ENCODE measurements around the gene TANC1. TPM values are rescaled to one million over a fixed set of nuclear protein-coding genes. Genes with fewer than 3 reads are reported as not detected.

Gene TANC1
- total RNA-seq, 5 donors from 2014 or later (not counting 1 experiment from before 2014, with no cell fraction given): 0.26 to 0.61 (median 0.50) TPM

GRCh38 chr2:158995677-158996049 is 27.2 kb downstream of the TANC1 start:
- Histone ChIP-seq H3K4me1 (ENCODE audit: control insufficient read depth in 1 of 2, extremely low read depth in 1 of 2, insufficient read depth in 2 of 2, low read length in 2 of 2) (no peaks in the 10 kb centered on the region), H3K27ac (ENCODE audit: low read length) (no peak overlapping the region), H3K27me3 (replicated peaks in 1 of 2; ENCODE audit: control insufficient read depth in 2 of 2, extremely low read depth in 1 of 2, insufficient read depth in 2 of 2, low read length in 1 of 2) (no peaks in the 10 kb centered on the region), H3K4me3 (ENCODE audit: control insufficient read depth in 1 of 2, extremely low read depth in 1 of 2, low read length in 1 of 2) (no peak overlapping the region), H3K9me3 (no peaks in the 10 kb centered on the region), H3K36me3 (ENCODE audit: control insufficient read depth in 2 of 2, extremely low read depth in 1 of 2, insufficient read depth in 1 of 2, low read length in 1 of 2) (no peaks in the 10 kb centered on the region)
- POLR2A ChIA-PET: interaction anchor here in 1 of 2 donors (0.7 kb wide), 1 partner anchor 1402 kb away, joined by 3 read pairs; no protein-coding TSS in a partner anchor
- Mint-ChIP-seq H3K4me1 (peaks cover 2 to 5% (median 3%) of the 10 kb centered on the region in 3 donors), H3K27me3 (peaks cover 3% of the 10 kb centered on the region in 2 donors), H3K27ac (no peak overlapping the region), H3K4me3 (no peak overlapping the region), H3K9me3 (no peaks in the 10 kb centered on the region), H3K36me3 (no peaks in the 10 kb centered on the region)
- DNase-seq (no peak), ATAC-seq (replicated peaks in 1 of 4) (no peak)
- 80% methylated on average over 5 of the region's 5 CpGs for WGBS (ENCODE audit: insufficient coverage)
- CTCF ChIA-PET: no interaction called here

DNA sequence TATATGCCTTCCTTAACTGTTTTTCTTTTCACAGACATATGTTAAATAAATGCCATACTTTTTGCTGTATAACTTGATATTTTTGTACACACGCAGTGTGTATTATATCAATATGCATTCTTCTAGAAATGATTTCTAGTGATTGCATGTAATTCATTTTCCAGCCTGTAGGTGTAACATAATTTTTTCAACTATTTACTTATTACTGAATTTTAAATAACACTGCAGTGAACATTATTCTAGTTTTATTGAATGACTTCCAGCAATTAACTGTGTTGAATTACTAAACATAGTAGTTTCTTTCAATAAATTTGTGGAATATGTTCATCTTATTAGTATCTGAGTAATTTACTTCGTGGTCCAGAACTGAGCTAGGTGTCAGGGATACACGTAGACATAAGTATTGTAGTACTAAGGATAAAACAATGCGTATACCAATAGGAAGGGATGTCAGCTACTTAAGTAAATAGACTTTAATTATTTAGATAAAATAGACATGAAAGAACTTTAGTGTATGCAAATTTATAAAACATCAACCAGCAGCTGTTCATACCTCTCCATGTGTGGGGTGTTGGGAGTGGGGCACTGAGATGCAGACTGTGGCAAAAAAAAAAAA is 28.0 kb downstream of the TANC1 start:
- WGBS (ENCODE audit: insufficient coverage): no CpG with 5 or more reads among the region's 4 CpGs
- Mint-ChIP-seq H3K27ac (no peak overlapping the region), H3K36me3 (no peaks in the 10 kb centered on the region), H3K4me3 (no peak overlapping the region), H3K4me1 (peaks cover 2 to 5% (median 3%) of the 10 kb centered on the region in 3 donors), H3K27me3 (peaks cover 3% of the 10 kb centered on the region in 2 donors), H3K9me3 (no peaks in the 10 kb centered on the region)
- ChIA-PET POLR2A (no interaction called here), CTCF (interaction anchor here in 1 of 2 donors (0.6 to 0.7 kb wide), 3 partner anchors 189 to 683 kb away, joined by 3 to 8 read pairs (median 4); no protein-coding TSS in a partner anchor)
- DNase-seq (no peak), ATAC-seq (replicated peaks in 1 of 4) (no peak)
- H3K4me3 ChIP-seq (ENCODE audit: control insufficient read depth in 1 of 2, extremely low read depth in 1 of 2, low read length in 1 of 2): no peak overlapping the region
- H3K4me1 ChIP-seq (ENCODE audit: control insufficient read depth in 1 of 2, extremely low read depth in 1 of 2, insufficient read depth in 2 of 2, low read length in 2 of 2): no peaks in the 10 kb centered on the region
- H3K27me3 ChIP-seq (replicated peaks in 1 of 2; ENCODE audit: control insufficient read depth in 2 of 2, extremely low read depth in 1 of 2, insufficient read depth in 2 of 2, low read length in 1 of 2): no peaks in the 10 kb centered on the region
- no peaks in the 10 kb centered on the region for H3K9me3 ChIP-seq
- H3K36me3 ChIP-seq (ENCODE audit: control insufficient read depth in 2 of 2, extremely low read depth in 1 of 2, insufficient read depth in 1 of 2, low read length in 1 of 2): no peaks in the 10 kb centered on the region
- no peak overlapping the region for H3K27ac ChIP-seq (ENCODE audit: low read length)

GRCh38 chr2:158997037-158997790 is 28.8 kb downstream of the TANC1 start:
- Histone ChIP-seq H3K4me3 (ENCODE audit: control insufficient read depth in 1 of 2, extremely low read depth in 1 of 2, low read length in 1 of 2) (no peak overlapping the region), H3K4me1 (ENCODE audit: control insufficient read depth in 1 of 2, extremely low read depth in 1 of 2, insufficient read depth in 2 of 2, low read length in 2 of 2) (no peaks in the 10 kb centered on the region), H3K9me3 (no peaks in the 10 kb centered on the region), H3K36me3 (ENCODE audit: control insufficient read depth in 2 of 2, extremely low read depth in 1 of 2, insufficient read depth in 1 of 2, low read length in 1 of 2) (no peaks in the 10 kb centered on the region), H3K27me3 (replicated peaks in 1 of 2; ENCODE audit: control insufficient read depth in 2 of 2, extremely low read depth in 1 of 2, insufficient read depth in 2 of 2, low read length in 1 of 2) (peaks cover 0 to 3% of the 10 kb centered on the region in 2 experiments), H3K27ac (ENCODE audit: low read length) (no peak overlapping the region)
- H3K27ac Mint-ChIP-seq: no peak overlapping the region
- peaks cover 2 to 5% (median 3%) of the 10 kb centered on the region in 3 donors for H3K4me1 Mint-ChIP-seq
- DNase-seq: no peak
- peaks cover 3% of the 10 kb centered on the region in 2 donors for H3K27me3 Mint-ChIP-seq
- no peaks in the 10 kb centered on the region for H3K9me3 Mint-ChIP-seq
- no peak overlapping the region for H3K4me3 Mint-ChIP-seq
- no peak for ATAC-seq (replicated peaks in 1 of 4)
- CTCF ChIA-PET: interaction anchor here in 1 of 2 donors (0.6 to 0.7 kb wide), 3 partner anchors 188 to 683 kb away, joined by 3 to 8 read pairs (median 4); no protein-coding TSS in a partner anchor
- POLR2A ChIA-PET: no interaction called here
- H3K36me3 Mint-ChIP-seq: no peaks in the 10 kb centered on the region
- 35% methylated on average over 2 of the region's 4 CpGs for WGBS (ENCODE audit: insufficient coverage)

DNA sequence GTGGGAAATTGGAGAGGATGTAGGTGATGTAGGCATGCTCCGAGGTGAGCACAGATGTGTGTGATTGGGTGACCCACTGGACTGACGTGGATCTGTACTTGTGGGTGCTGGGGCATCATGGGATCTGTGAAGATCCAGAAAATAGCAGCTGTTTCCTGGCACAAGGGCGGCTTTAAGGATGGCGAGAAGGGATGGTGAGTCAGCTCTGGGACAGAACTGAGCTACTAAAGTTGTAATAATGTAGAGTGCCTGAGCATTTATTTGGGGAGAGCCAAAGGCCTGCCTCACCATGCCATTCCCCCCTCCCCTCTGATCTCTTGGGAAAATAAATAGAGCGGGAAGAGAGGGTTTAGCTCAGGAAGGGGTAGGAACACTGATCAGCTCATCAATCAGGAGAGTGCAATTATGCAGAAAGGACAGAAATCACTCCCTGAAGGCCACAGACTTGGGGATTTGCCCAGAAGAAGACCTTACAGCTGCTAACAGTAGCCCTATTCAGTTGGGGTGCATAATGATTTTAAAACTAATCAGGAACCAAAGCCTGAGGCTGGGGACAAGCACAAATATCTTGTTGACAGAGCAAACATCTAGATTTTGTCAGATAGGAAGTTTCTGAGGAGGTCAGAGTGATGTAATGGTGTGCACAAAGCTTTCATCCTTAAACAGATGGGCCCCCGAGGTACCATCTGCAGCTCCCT is 30.3 kb downstream of the TANC1 start:
- ChIA-PET CTCF (no interaction called here), POLR2A (no interaction called here)
- no peak overlapping the region for H3K4me3 ChIP-seq (ENCODE audit: control insufficient read depth in 1 of 2, extremely low read depth in 1 of 2, low read length in 1 of 2)
- Mint-ChIP-seq H3K4me1 (peaks cover 2 to 5% (median 3%) of the 10 kb centered on the region in 3 donors), H3K4me3 (no peak overlapping the region), H3K9me3 (no peaks in the 10 kb centered on the region), H3K36me3 (no peaks in the 10 kb centered on the region), H3K27me3 (peaks cover 3 to 6% of the 10 kb centered on the region in 2 donors), H3K27ac (no peak overlapping the region)
- H3K27ac ChIP-seq (ENCODE audit: low read length): no peak overlapping the region
- DNase-seq: no peak
- ATAC-seq (replicated peaks in 1 of 4): no peak
- 50% methylated on average over 2 of the region's 6 CpGs for WGBS (ENCODE audit: insufficient coverage)
- no peaks in the 10 kb centered on the region for H3K36me3 ChIP-seq (ENCODE audit: control insufficient read depth in 2 of 2, extremely low read depth in 1 of 2, insufficient read depth in 1 of 2, low read length in 1 of 2)
- no peaks in the 10 kb centered on the region for H3K4me1 ChIP-seq (ENCODE audit: control insufficient read depth in 1 of 2, extremely low read depth in 1 of 2, insufficient read depth in 2 of 2, low read length in 2 of 2)
- H3K9me3 ChIP-seq: no peaks in the 10 kb centered on the region
- peaks cover 0 to 6% of the 10 kb centered on the region in 2 experiments for H3K27me3 ChIP-seq (replicated peaks in 1 of 2; ENCODE audit: control insufficient read depth in 2 of 2, extremely low read depth in 1 of 2, insufficient read depth in 2 of 2, low read length in 1 of 2)

- peaks cover 3 to 6% of the 10 kb centered on the region in 2 donors for H3K27me3 Mint-ChIP-seq
- H3K4me1 ChIP-seq (ENCODE audit: control insufficient read depth in 1 of 2, extremely low read depth in 1 of 2, insufficient read depth in 2 of 2, low read length in 2 of 2): no peaks in the 10 kb centered on the region
- peaks cover 0 to 6% of the 10 kb centered on the region in 2 experiments for H3K27me3 ChIP-seq (replicated peaks in 1 of 2; ENCODE audit: control insufficient read depth in 2 of 2, extremely low read depth in 1 of 2, insufficient read depth in 2 of 2, low read length in 1 of 2)
- H3K4me3 Mint-ChIP-seq: no peak overlapping the region
- 0% methylated on average over 1 of the region's 4 CpGs for WGBS (ENCODE audit: insufficient coverage)
- H3K4me3 ChIP-seq (ENCODE audit: control insufficient read depth in 1 of 2, extremely low read depth in 1 of 2, low read length in 1 of 2): no peak overlapping the region
- ATAC-seq (replicated peaks in 1 of 4) (no peak), DNase-seq (no peak)
- H3K9me3 ChIP-seq: no peaks in the 10 kb centered on the region
- peaks cover 1 to 2% (median 2%) of the 10 kb centered on the region in 3 donors for H3K9me3 Mint-ChIP-seq
- ChIA-PET CTCF (no interaction called here), POLR2A (no interaction called here)
- no peaks in the 10 kb centered on the region for H3K36me3 ChIP-seq (ENCODE audit: control insufficient read depth in 2 of 2, extremely low read depth in 1 of 2, insufficient read depth in 1 of 2, low read length in 1 of 2)
- no peaks in the 10 kb centered on the region for H3K36me3 Mint-ChIP-seq
- H3K4me1 Mint-ChIP-seq: peaks cover 2 to 5% (median 3%) of the 10 kb centered on the region in 3 donors
- no peak overlapping the region for H3K27ac ChIP-seq (ENCODE audit: low read length)
- no peak overlapping the region for H3K27ac Mint-ChIP-seq
Measured at GRCh38 chr2:158999458-158999857, 31.0 kb downstream of the TANC1 start.

DNA sequence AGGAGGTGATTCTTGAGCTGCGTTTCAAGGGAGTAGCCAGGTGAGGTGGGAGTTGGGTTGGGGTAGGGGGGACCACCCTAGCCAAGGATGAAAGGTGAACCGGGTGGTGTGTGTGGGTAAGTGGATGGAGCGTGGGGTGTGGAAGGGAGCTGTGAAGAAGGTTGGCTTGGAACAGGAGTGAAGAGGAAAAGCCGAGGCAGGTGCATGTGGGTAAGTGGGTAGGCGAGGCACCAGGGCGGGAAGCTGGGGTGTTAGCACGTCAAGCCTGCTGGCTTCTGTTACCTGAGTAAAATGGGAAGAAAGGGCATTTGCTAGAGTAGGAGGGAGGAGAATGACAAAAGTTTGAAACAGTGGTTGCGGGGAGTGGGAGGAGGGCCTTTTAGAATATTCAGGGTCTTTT is 31.6 kb downstream of the TANC1 start:
- Mint-ChIP-seq H3K36me3 (no peaks in the 10 kb centered on the region), H3K27me3 (peaks cover 3 to 6% of the 10 kb centered on the region in 2 donors), H3K9me3 (peaks cover 3 to 5% (median 4%) of the 10 kb centered on the region in 3 donors), H3K4me1 (peaks cover 2 to 5% (median 3%) of the 10 kb centered on the region in 3 donors), H3K27ac (no peak overlapping the region), H3K4me3 (no peak overlapping the region)
- no peak overlapping the region for H3K4me3 ChIP-seq (ENCODE audit: control insufficient read depth in 1 of 2, extremely low read depth in 1 of 2, low read length in 1 of 2)
- CTCF ChIA-PET: no interaction called here
- DNase-seq (no peak), ATAC-seq (replicated peaks in 1 of 4) (no peak)
- 88% methylated on average over 7 of the region's 8 CpGs for WGBS (ENCODE audit: insufficient coverage)
- POLR2A ChIA-PET: no interaction called here
- H3K36me3 ChIP-seq (ENCODE audit: control insufficient read depth in 2 of 2, extremely low read depth in 1 of 2, insufficient read depth in 1 of 2, low read length in 1 of 2): no peaks in the 10 kb centered on the region
- no peaks in the 10 kb centered on the region for H3K4me1 ChIP-seq (ENCODE audit: control insufficient read depth in 1 of 2, extremely low read depth in 1 of 2, insufficient read depth in 2 of 2, low read length in 2 of 2)
- H3K27me3 ChIP-seq (replicated peaks in 1 of 2; ENCODE audit: control insufficient read depth in 2 of 2, extremely low read depth in 1 of 2, insufficient read depth in 2 of 2, low read length in 1 of 2): peaks cover 0 to 6% of the 10 kb centered on the region in 2 experiments
- no peak overlapping the region for H3K27ac ChIP-seq (ENCODE audit: low read length)
- no peaks in the 10 kb centered on the region for H3K9me3 ChIP-seq

All from T-cell (primary cell).